Fibroblast of mammary gland (primary cell): ENCODE measurements around the gene INTS6.

Experiments
- DNase-seq: peaks from one replicate; pipeline ENCODE4 v3.0.0-alpha.2; 2010; ENCODE audit warnings: low read depth
- H3K4me3 ChIP-seq: 2 replicates; pipeline ENCODE4 v1.5.1; 2011; ENCODE audit warnings: low read depth, mild to moderate bottlenecking, low read length, moderate library complexity; ENCODE audit not compliant: control insufficient read depth
- TF ChIP-seq, protein P1 (sequence below): conservative IDR thresholded peaks from 2 replicates; pipeline ENCODE4 v1.5.1; 2011; ENCODE audit warnings: low read depth, low read length, inconsistent platforms; ENCODE audit not compliant: control insufficient read depth, insufficient read depth

INTS6 gene

GRCh38 chr13:51370116-51370515 is 82.7 kb downstream of the INTS6 start:
- peak; percentile 66 for DNase-seq
- TF ChIP-seq, protein P1, sequence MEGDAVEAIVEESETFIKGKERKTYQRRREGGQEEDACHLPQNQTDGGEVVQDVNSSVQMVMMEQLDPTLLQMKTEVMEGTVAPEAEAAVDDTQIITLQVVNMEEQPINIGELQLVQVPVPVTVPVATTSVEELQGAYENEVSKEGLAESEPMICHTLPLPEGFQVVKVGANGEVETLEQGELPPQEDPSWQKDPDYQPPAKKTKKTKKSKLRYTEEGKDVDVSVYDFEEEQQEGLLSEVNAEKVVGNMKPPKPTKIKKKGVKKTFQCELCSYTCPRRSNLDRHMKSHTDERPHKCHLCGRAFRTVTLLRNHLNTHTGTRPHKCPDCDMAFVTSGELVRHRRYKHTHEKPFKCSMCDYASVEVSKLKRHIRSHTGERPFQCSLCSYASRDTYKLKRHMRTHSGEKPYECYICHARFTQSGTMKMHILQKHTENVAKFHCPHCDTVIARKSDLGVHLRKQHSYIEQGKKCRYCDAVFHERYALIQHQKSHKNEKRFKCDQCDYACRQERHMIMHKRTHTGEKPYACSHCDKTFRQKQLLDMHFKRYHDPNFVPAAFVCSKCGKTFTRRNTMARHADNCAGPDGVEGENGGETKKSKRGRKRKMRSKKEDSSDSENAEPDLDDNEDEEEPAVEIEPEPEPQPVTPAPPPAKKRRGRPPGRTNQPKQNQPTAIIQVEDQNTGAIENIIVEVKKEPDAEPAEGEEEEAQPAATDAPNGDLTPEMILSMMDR, result no peak
- H3K4me3 ChIP-seq, result no peak overlapping the region

DNA sequence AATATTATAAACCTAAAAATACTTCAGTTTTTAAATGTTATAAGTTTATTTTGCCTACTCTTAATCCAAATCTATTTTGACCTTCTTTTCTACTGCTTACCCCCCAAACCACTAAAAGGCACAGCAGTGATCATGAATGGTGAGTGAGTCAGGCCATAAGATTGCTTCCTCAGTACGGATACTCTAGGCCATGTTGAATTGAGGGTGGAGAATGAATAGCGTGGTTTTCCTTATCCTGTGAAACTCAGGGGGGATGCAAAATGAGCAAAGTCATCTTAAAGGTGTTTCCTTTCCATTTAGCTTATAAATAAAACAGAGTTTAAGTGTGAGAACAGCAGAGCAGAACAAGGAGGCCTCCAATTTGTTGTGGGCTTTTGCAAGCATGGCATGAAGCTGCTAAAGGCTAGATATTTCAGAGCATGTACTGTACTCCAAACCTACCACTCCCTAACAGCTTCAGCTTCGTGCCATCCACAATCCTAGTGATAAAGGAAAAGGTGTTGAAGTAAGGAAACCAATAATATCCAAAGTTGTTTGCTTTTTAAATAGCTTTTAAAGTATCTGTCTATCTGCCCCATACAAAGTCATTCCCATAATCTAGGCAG is 88.3 kb downstream of the INTS6 start:
- H3K4me3 ChIP-seq, result no peak overlapping the region
- DNase-seq, result peak; percentile 57
- TF ChIP-seq, protein P1, result no peak

GRCh38 chr13:51363625-51364024 is 89.2 kb downstream of the INTS6 start:
- no peak for DNase-seq
- no peak overlapping the region for H3K4me3 ChIP-seq
- TF ChIP-seq, protein P1, result no peak

GRCh38 chr13:51361106-51361505 is 91.7 kb downstream of the INTS6 start:
- no peak for DNase-seq
- TF ChIP-seq, protein P1, result no peak
- no peak overlapping the region for H3K4me3 ChIP-seq

DNA sequence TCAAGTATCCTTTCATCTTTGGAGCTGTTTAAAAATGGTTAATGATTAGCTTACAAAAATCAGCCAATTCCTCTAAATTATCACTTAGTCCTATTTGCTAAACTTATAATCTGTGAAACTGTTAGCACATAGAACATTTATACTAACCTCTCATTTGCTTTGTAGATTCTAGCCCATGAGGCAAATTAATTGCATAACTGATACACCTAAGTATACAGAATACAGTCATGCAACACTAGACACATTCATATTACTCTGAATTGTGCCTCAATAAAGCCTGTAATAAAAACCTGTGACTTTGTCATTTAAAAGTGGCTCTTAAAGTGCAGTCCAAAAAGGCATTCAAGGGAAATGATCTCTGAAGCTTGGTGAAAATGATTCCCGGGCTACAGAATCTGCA is 92.3 kb downstream of the INTS6 start:
- no peak for DNase-seq

DNA sequence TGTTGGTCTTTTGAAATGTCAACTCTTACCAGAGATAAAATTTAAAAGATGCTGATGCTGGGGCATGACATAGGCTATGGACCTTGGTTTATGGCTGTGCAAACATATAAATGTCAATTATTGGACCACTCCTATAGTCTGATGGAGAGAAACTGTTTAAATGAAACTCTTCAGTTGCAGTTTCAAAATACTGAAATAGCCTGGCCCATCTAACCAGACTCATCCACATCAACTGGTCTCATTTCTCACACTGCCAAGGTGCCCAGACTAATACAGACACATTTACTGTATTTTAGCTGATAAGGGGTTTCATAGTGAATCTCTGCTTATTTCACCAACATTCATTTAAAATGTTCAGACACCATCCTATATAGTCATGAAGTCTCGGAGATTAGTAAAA is 93.5 kb downstream of the INTS6 start:
- DNase-seq, result no peak
- TF ChIP-seq, protein P1, result no peak
- H3K4me3 ChIP-seq, result no peak overlapping the region

More for the DNA sequence above, 92.3 kb downstream of the INTS6 start:
- no peak overlapping the region for H3K4me3 ChIP-seq
- TF ChIP-seq, protein P1, result no peak
